Glutamatergic neuron (in vitro differentiated cells): Measurements from ENCODE around the gene EIF3A. TPM values are rescaled to one million over a fixed set of nuclear protein-coding genes. Genes with fewer than 3 reads are reported as not detected.

Experiments
- DNase-seq: peaks from one replicate; pipeline ENCODE4 v3.0.0; 2022
- H3K27ac Mint-ChIP-seq: one replicate; pipeline ENCODE4 v1.8.0; 2020; ENCODE audit warnings: mild to moderate bottlenecking, mixed read lengths, inconsistent platforms; ENCODE audit not compliant: unreplicated experiment
- H3K27me3 Mint-ChIP-seq: one replicate; pipeline ENCODE4 v1.8.0; 2020; ENCODE audit warnings: mild to moderate bottlenecking, moderate library complexity, mixed read lengths, inconsistent platforms; ENCODE audit not compliant: unreplicated experiment
- H3K36me3 Mint-ChIP-seq: one replicate; pipeline ENCODE4 v1.8.0; 2020; ENCODE audit warnings: mild to moderate bottlenecking, mixed read lengths, inconsistent platforms; ENCODE audit not compliant: unreplicated experiment
- H3K4me1 Mint-ChIP-seq: one replicate; pipeline ENCODE4 v1.8.0; 2020; ENCODE audit warnings: mild to moderate bottlenecking, low read depth, mixed read lengths, inconsistent platforms; ENCODE audit not compliant: unreplicated experiment
- H3K4me3 Mint-ChIP-seq: one replicate; pipeline ENCODE4 v1.8.0; 2020; ENCODE audit warnings: mild to moderate bottlenecking, mixed read lengths, inconsistent platforms; ENCODE audit not compliant: unreplicated experiment
- H3K9me3 Mint-ChIP-seq: one replicate; pipeline ENCODE4 v1.8.0; 2020; ENCODE audit warnings: mild to moderate bottlenecking, moderate library complexity, mixed read lengths, inconsistent platforms; ENCODE audit not compliant: unreplicated experiment
- total RNA-seq: library from RNA; stranded (reverse); fragmentation: NEBNext Ultra II Directional; extraction: Animal tissue kit (Norgen Biotek cat#: 25700); gene quantifications from one replicate; pipeline ENCODE4 v1.2.1, GENCODE V29; 2021; ENCODE audit not compliant: unreplicated experiment
- TF ChIP-seq, protein P1 (sequence below): fragments of 200-600 bp; sonication (generic); IDR thresholded peaks from one replicate; pipeline ENCODE4 v1.5.0; 2021; ENCODE audit not compliant: partially characterized antibody, unreplicated experiment

The EIF3A gene
- total RNA-seq, 1 donor from 2014 or later, result 110 TPM

DNA sequence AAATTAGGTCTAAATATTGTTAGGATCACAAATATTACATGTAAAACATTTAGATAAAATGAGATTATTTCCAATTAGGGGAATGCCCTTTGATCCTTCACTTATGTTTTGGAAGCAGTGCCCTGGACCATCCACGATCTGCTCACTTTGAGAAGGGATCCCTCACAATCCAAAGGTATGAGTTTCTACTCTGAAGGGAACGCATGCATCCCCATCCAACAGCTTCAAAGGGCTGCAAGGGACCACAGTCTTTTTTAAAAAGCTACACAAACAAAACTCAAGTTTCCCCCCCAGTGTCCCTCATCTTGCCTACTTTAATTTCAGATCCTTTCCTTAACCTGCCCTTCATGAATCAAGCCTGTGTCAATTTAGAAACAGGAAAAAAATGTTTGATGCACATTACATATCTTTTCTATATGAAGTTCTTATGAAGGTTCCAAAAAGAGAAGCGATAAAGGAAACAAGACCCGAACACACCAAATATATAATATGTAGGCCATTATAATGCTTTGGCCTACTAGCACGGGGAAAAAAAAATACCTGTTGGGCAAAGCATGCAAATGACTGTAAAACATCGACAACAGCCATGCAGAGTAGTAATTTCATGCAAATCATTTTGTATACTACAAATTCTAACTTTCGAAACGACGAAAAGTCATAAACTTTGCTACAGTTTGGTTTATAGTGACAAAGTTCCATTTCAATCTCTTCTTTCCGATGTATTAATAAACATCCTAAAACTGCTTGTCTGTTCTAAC, 2.0 kb downstream of the EIF3A start:
- Mint-ChIP-seq H3K36me3 (no peaks in the 10 kb centered on the region), H3K27ac (peak overlapping the region; percentile 52), H3K4me3 (peak overlapping the region; percentile 100), H3K4me1 (peaks cover 12% of the 10 kb centered on the region), H3K9me3 (peaks cover 14% of the 10 kb centered on the region), H3K27me3 (peaks cover 12% of the 10 kb centered on the region)
- TF ChIP-seq, protein P1, sequence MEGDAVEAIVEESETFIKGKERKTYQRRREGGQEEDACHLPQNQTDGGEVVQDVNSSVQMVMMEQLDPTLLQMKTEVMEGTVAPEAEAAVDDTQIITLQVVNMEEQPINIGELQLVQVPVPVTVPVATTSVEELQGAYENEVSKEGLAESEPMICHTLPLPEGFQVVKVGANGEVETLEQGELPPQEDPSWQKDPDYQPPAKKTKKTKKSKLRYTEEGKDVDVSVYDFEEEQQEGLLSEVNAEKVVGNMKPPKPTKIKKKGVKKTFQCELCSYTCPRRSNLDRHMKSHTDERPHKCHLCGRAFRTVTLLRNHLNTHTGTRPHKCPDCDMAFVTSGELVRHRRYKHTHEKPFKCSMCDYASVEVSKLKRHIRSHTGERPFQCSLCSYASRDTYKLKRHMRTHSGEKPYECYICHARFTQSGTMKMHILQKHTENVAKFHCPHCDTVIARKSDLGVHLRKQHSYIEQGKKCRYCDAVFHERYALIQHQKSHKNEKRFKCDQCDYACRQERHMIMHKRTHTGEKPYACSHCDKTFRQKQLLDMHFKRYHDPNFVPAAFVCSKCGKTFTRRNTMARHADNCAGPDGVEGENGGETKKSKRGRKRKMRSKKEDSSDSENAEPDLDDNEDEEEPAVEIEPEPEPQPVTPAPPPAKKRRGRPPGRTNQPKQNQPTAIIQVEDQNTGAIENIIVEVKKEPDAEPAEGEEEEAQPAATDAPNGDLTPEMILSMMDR, result no peak
- no peak for DNase-seq

DNA sequence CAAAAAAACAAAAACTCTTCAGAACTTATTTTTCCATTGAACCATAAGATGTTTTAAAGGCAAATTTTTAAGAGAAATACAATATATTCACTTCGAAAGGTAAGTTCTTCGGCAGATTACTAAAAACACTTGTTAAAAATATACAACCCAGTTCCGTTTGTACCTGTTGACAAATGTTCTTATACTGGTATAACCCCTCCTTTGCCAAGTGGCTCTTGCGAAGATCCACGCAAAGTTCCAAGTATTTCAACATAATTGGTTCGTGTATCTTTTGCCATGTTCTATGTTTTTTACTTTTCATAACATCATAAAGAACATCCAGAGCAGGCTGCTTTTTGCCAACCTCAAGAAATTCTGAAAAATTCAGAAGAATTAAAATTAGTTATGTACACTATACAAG, 7.0 kb downstream of the EIF3A start:
- DNase-seq, result no peak
- no peaks in the 10 kb centered on the region for H3K9me3 Mint-ChIP-seq
- H3K27ac Mint-ChIP-seq, result no peak overlapping the region
- TF ChIP-seq, protein P1, result no peak
- H3K4me1 Mint-ChIP-seq, result peaks cover 8% of the 10 kb centered on the region
- H3K36me3 Mint-ChIP-seq, result no peaks in the 10 kb centered on the region
- H3K4me3 Mint-ChIP-seq, result no peak overlapping the region
- no peaks in the 10 kb centered on the region for H3K27me3 Mint-ChIP-seq

GRCh38 chr10:119070395-119071165, 10.0 kb downstream of the EIF3A start:
- TF ChIP-seq, protein P1, result no peak
- Mint-ChIP-seq H3K9me3 (no peaks in the 10 kb centered on the region), H3K4me1 (peaks cover 5% of the 10 kb centered on the region), H3K27ac (no peak overlapping the region), H3K4me3 (no peak overlapping the region), H3K36me3 (no peaks in the 10 kb centered on the region), H3K27me3 (no peaks in the 10 kb centered on the region)
- no peak for DNase-seq

- Mint-ChIP-seq H3K27ac (no peak overlapping the region), H3K9me3 (no peaks in the 10 kb centered on the region), H3K36me3 (no peaks in the 10 kb centered on the region), H3K4me1 (no peaks in the 10 kb centered on the region), H3K4me3 (no peak overlapping the region), H3K27me3 (no peaks in the 10 kb centered on the region)
- TF ChIP-seq, protein P1, result no peak
- DNase-seq, result no peak
Measured at GRCh38 chr10:119061926-119062325, 18.7 kb downstream of the EIF3A start.

- Mint-ChIP-seq H3K9me3 (no peaks in the 10 kb centered on the region), H3K27me3 (no peaks in the 10 kb centered on the region), H3K36me3 (no peaks in the 10 kb centered on the region), H3K27ac (no peak overlapping the region), H3K4me1 (no peaks in the 10 kb centered on the region), H3K4me3 (no peak overlapping the region)
- TF ChIP-seq, protein P1, result no peak
- DNase-seq, result no peak
Measured at GRCh38 chr10:119061352-119061751, 19.3 kb downstream of the EIF3A start.
